PC-9 (cell line): Measurements from ENCODE around the gene AMOTL2. TPM values are rescaled to one million over a fixed set of nuclear protein-coding genes. Genes with fewer than 3 reads are reported as not detected.

Source experiments
- BruUV-seq: library from RNA; stranded (reverse); fragments of 400-500 nt; replicated peaks from 2 replicates; lab custom pipeline; 2021; lab: Mats Ljungman, UMichigan
- CTCF ChIA-PET: fragments of 300-600 bp; sonication (Branson Sonifier 250); formaldehyde crosslinking; loops from one replicate; lab custom pipeline; 2022; ENCODE audit warnings: antibody characterized with exemption; lab: Charles Lee
- POLR2A ChIA-PET: fragments of 300-600 bp; sonication (Branson Sonifier 250); formaldehyde crosslinking; loops from one replicate; lab custom pipeline; 2022; ENCODE audit warnings: antibody characterized with exemption; ENCODE audit not compliant: unreplicated experiment; lab: Charles Lee
- DNase-seq, 2 experiments: peaks; one replicate each; pipeline versions ENCODE4 v3.0.0 to v3.0.0-alpha.2; 2015 to 2022; ENCODE audit warnings: mixed read lengths in 1 of 2
- H2AFZ ChIP-seq: fragments of 200-600 bp; sonication (generic); 2 replicates; pipeline ENCODE4 v1.8.1; 2017; ENCODE audit warnings: antibody characterized with exemption
- H3F3A ChIP-seq: fragments of 200-600 bp; sonication (generic); 2 replicates; pipeline ENCODE4 v1.8.1; 2017; ENCODE audit warnings: antibody characterized with exemption, mild to moderate bottlenecking, low read depth; ENCODE audit not compliant: insufficient read depth
- H3K27ac ChIP-seq: fragments of 200-600 bp; sonication (generic); 2 replicates; pipeline ENCODE4 v1.6.1; 2016; ENCODE audit warnings: mixed run types
- H3K27me3 ChIP-seq: fragments of 200-600 bp; sonication (generic); 2 replicates; pipeline ENCODE4 v1.6.1; 2016; ENCODE audit warnings: low read depth, mixed run types; ENCODE audit not compliant: insufficient read depth
- H3K36me3 ChIP-seq: fragments of 200-600 bp; sonication (generic); 2 replicates; pipeline ENCODE4 v1.6.1; 2016; ENCODE audit warnings: low read depth, mixed run types
- H3K4me1 ChIP-seq: fragments of 200-600 bp; sonication (generic); replicated peaks from 2 replicates; pipeline ENCODE4 v1.6.1; 2016; ENCODE audit warnings: mixed run types; ENCODE audit not compliant: insufficient read depth
- H3K4me2 ChIP-seq: fragments of 200-600 bp; sonication (generic); 2 replicates; pipeline ENCODE4 v1.6.1; 2017; ENCODE audit warnings: mixed run types
- H3K4me3 ChIP-seq: fragments of 200-600 bp; sonication (generic); 2 replicates; pipeline ENCODE4 v1.6.1; 2016; ENCODE audit warnings: mixed run types
- H3K79me2 ChIP-seq: fragments of 200-600 bp; sonication (generic); 2 replicates; pipeline ENCODE4 v1.6.1; 2017; ENCODE audit warnings: low read depth, mixed run types
- H3K9me2 ChIP-seq: fragments of 200-600 bp; sonication (generic); 2 replicates; pipeline ENCODE4 v1.8.1; 2017; ENCODE audit warnings: mild to moderate bottlenecking; ENCODE audit not compliant: insufficient read depth
- H3K9me3 ChIP-seq: fragments of 200-600 bp; sonication (generic); 2 replicates; pipeline ENCODE4 v1.8.1; 2016; ENCODE audit warnings: low read depth; ENCODE audit not compliant: insufficient read depth
- H4K20me1 ChIP-seq: fragments of 200-600 bp; sonication (generic); 2 replicates; pipeline ENCODE4 v1.8.1; 2017; ENCODE audit not compliant: insufficient read depth
- CTCF ChIP-seq: fragments of 200-600 bp; sonication (generic); conservative IDR thresholded peaks from 2 replicates; pipeline ENCODE4 v1.6.1; 2017; ENCODE audit warnings: mixed run types, antibody characterized with exemption, mild to moderate bottlenecking, moderate library complexity
- EZH2 ChIP-seq: fragments of 200-600 bp; sonication (generic); IDR thresholded peaks from 2 replicates; pipeline ENCODE4 v1.8.0; 2017; ENCODE audit warnings: antibody characterized with exemption, low read depth
- intact Hi-C: fragments of 100-400 bp; cut with micrococcal nuclease; formaldehyde crosslinking; loops from one replicate; pipeline ENCODE4 v1.10.0; 2022; ENCODE audit not compliant: unreplicated experiment
- total RNA-seq: library from RNA; stranded (reverse); gene quantifications from 2 replicates; pipeline ENCODE4 v1.2.3, GENCODE V29; 2021

The AMOTL2 gene
- total RNA-seq, 1 experiment from 2014 or later, result 147 TPM

GRCh38 chr3:134362221-134362620 lies 12.0 kb downstream of the AMOTL2 start:
- CTCF ChIA-PET, result no interaction called here
- BruUV-seq, result no TSS peak
- POLR2A ChIA-PET, result no interaction called here
- TF ChIP-seq CTCF (no peak), EZH2 (no peak)
- Histone ChIP-seq H2AFZ (no peak overlapping the region), H4K20me1 (peaks cover 14% of the 10 kb centered on the region; the same call in 1 of the 2 replicates), H3F3A (peaks cover 93% of the 10 kb centered on the region), H3K4me1 (peaks cover 95% of the 10 kb centered on the region), H3K9me2 (no peaks in the 10 kb centered on the region), H3K27ac (peak overlapping the region; percentile 100), H3K27me3 (no peaks in the 10 kb centered on the region), H3K4me3 (no peak overlapping the region), H3K9me3 (no peaks in the 10 kb centered on the region), H3K4me2 (peak overlapping the region; percentile 87), H3K36me3 (peaks cover 85% of the 10 kb centered on the region), H3K79me2 (peaks cover 80% of the 10 kb centered on the region)
- intact Hi-C loops, result loop anchor here (5.0 kb wide), 1 partner anchor 790 kb away; the partner anchor contains the start of gene CDV3
- DNase-seq, result no peak

GRCh38 chr3:134361162-134361835 lies 12.9 kb downstream of the AMOTL2 start:
- BruUV-seq, result no TSS peak
- Histone ChIP-seq H3K36me3 (peaks cover 86% of the 10 kb centered on the region), H3K4me2 (peak overlapping the region; percentile 87; the same call in 1 of the 2 replicates), H3K27me3 (no peaks in the 10 kb centered on the region), H3K4me1 (peaks cover 95% of the 10 kb centered on the region), H3K79me2 (peaks cover 80% of the 10 kb centered on the region), H3K9me3 (no peaks in the 10 kb centered on the region), H3K27ac (peak overlapping the region; percentile 100), H3K4me3 (no peak overlapping the region), H3F3A (peaks cover 93% of the 10 kb centered on the region), H4K20me1 (peaks cover 14% of the 10 kb centered on the region; the same call in 1 of the 2 replicates), H2AFZ (no peak overlapping the region), H3K9me2 (no peaks in the 10 kb centered on the region)
- TF ChIP-seq CTCF (no peak), EZH2 (no peak)
- no peak for DNase-seq
- intact Hi-C loops, result loop anchor here (5.0 kb wide), 1 partner anchor 789 kb away; the partner anchor contains the start of gene CDV3
- ChIA-PET CTCF (no interaction called here), POLR2A (no interaction called here)

- ChIA-PET CTCF (no interaction called here), POLR2A (interaction anchor here (0.6 kb wide), 2 partner anchors 126 to 1817 kb away, joined by 3 to 4 read pairs; no protein-coding TSS in a partner anchor)
- H3K4me1 ChIP-seq, result peaks cover 95% of the 10 kb centered on the region
- no peak overlapping the region for H3K4me3 ChIP-seq
- H4K20me1 ChIP-seq, result peaks cover 6% of the 10 kb centered on the region; the same call in 1 of the 2 replicates
- H3K9me3 ChIP-seq, result no peaks in the 10 kb centered on the region
- no peak for DNase-seq
- TF ChIP-seq CTCF, result no peak
- H3K4me2 ChIP-seq, result peak overlapping the region; percentile 87
- H3K79me2 ChIP-seq, result peaks cover 82% of the 10 kb centered on the region
- BruUV-seq, result no TSS peak
- H3K9me2 ChIP-seq, result no peaks in the 10 kb centered on the region
- H3F3A ChIP-seq, result peaks cover 93% of the 10 kb centered on the region
- H3K27ac ChIP-seq, result peak overlapping the region; percentile 100
- H2AFZ ChIP-seq, result no peak overlapping the region
- H3K36me3 ChIP-seq, result peaks cover 83% of the 10 kb centered on the region
- intact Hi-C loops, result loop anchor here (5.0 kb wide), 1 partner anchor 788 kb away; the partner anchor contains the start of gene CDV3
- no peaks in the 10 kb centered on the region for H3K27me3 ChIP-seq
Measured at GRCh38 chr3:134360046-134360445, 14.2 kb downstream of the AMOTL2 start.
